ENCODE measurements around the gene ABCB1. TPM values are rescaled to one million over a fixed set of nuclear protein-coding genes. Genes with fewer than 3 reads are reported as not detected.
"Not testable (repeated sequence)": the region's sequence is repeated elsewhere in the genome, so short reads cannot be mapped to it uniquely, and the experiment has no call there.

The ABCB1 gene
- total RNA-seq, 1 experiment from 2014 or later: not detected

DNA sequence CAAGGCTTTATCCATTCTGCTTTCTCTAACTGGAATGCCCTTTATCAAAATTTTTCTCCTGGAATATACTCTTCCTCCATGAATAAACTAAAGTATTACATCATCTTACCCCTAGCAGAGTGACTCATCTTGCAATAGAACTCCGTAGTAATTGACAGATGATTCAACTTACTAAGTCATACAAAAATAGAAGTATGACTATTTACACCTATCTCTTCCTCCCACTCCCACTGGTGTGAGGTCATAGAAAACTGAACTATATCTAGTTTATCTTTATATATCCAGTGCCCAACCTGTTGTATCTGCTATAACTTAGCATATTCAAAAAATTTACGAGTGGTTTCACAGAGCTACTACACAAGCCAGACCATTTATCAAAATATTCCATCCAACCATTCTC, 26.1 kb downstream of the ABCB1 start:
- ATAC-seq: no peak
- Histone ChIP-seq H3K4me1 (ENCODE audit: insufficient read depth, low read length) (peaks cover 8% of the 10 kb centered on the region; the same call in 1 of the 2 replicates), H3K4me3 (ENCODE audit: low read length) (no peak overlapping the region), H3K9me3 (ENCODE audit: low read length) (no peaks in the 10 kb centered on the region), H3K79me2 (ENCODE audit: low read length) (no peaks in the 10 kb centered on the region), H3K27me3 (ENCODE audit: low read length) (no peaks in the 10 kb centered on the region), H3K4me2 (ENCODE audit: low read length) (no peak overlapping the region), H3K9ac (ENCODE audit: low read length) (no peak overlapping the region), H3F3A (ENCODE audit: low read length, unreplicated experiment) (no peaks in the 10 kb centered on the region), H3K36me3 (ENCODE audit: low read depth, low read length) (no peaks in the 10 kb centered on the region), H3K27ac (ENCODE audit: low read length) (no peak overlapping the region), H3K9me2 (replicated peaks; ENCODE audit: low read length) (no peaks in the 10 kb centered on the region), H2AFZ (ENCODE audit: low read length) (no peak overlapping the region), H4K20me1 (ENCODE audit: low read length) (no peaks in the 10 kb centered on the region)
- intact Hi-C loops (cut with micrococcal nuclease): no loop called here
- ChIA-PET POLR2A (ENCODE audit: unreplicated experiment) (interaction anchor here (0.6 kb wide), 1 partner anchor 746 kb away, joined by 3 read pairs; no protein-coding TSS in a partner anchor), CTCF (no interaction called here)
- DNase-seq: peak; percentile 43
- BruUV-seq (replicated peaks): no TSS peak
- no peak for TF ChIP-seq EZH2 (IDR thresholded peaks at IDR 0.05; ENCODE audit: low read length, unreplicated experiment)
- TF ChIP-seq, protein P1, sequence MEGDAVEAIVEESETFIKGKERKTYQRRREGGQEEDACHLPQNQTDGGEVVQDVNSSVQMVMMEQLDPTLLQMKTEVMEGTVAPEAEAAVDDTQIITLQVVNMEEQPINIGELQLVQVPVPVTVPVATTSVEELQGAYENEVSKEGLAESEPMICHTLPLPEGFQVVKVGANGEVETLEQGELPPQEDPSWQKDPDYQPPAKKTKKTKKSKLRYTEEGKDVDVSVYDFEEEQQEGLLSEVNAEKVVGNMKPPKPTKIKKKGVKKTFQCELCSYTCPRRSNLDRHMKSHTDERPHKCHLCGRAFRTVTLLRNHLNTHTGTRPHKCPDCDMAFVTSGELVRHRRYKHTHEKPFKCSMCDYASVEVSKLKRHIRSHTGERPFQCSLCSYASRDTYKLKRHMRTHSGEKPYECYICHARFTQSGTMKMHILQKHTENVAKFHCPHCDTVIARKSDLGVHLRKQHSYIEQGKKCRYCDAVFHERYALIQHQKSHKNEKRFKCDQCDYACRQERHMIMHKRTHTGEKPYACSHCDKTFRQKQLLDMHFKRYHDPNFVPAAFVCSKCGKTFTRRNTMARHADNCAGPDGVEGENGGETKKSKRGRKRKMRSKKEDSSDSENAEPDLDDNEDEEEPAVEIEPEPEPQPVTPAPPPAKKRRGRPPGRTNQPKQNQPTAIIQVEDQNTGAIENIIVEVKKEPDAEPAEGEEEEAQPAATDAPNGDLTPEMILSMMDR (conservative IDR thresholded peaks at IDR 0.05; ENCODE audit: low read depth, low read length): no peak
- TF ChIP-seq EZH2phosphoT487 (IDR thresholded peaks at IDR 0.05; ENCODE audit: borderline replicate concordance, low read length): no peak

- H3K4me3 ChIP-seq (ENCODE audit: low read length); POLR2A ChIA-PET (ENCODE audit: unreplicated experiment); DNase-seq; CTCF ChIA-PET; ATAC-seq; H3K9me2 ChIP-seq (replicated peaks; ENCODE audit: low read length); H3K4me2 ChIP-seq (ENCODE audit: low read length); H3K79me2 ChIP-seq (ENCODE audit: low read length); BruUV-seq (replicated peaks); intact Hi-C loops (cut with micrococcal nuclease); H3F3A ChIP-seq (ENCODE audit: low read length, unreplicated experiment); H3K27me3 ChIP-seq (ENCODE audit: low read length); H4K20me1 ChIP-seq (ENCODE audit: low read length); H3K36me3 ChIP-seq (ENCODE audit: low read depth, low read length); H2AFZ ChIP-seq (ENCODE audit: low read length); H3K9ac ChIP-seq (ENCODE audit: low read length); H3K4me1 ChIP-seq (ENCODE audit: insufficient read depth, low read length); H3K27ac ChIP-seq (ENCODE audit: low read length); H3K9me3 ChIP-seq (ENCODE audit: low read length): not testable (repeated sequence)
Observed at GRCh38 chr7:87572513-87572912, 28.2 kb downstream of the ABCB1 start.

DNA sequence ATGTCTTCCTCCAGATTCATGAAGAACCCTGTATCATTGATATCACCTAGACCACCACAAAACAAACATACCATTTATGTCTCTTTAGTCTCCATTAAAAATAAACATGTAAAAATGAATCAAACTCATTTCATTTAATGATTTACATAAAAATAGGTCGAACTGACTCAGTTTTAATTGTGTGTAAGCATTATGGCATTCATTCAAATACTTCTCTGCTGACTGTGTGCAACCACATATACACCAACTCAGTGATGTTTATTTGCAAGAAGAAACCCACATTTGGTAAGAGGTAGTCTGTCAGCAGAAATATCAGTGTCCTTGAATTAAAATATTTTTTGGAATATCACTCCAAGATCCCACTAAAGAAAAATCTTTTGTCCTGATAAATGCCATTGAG, 30.5 kb downstream of the ABCB1 start:
- DNase-seq (peak; percentile 62), ATAC-seq (0 out of 2 replicates have a peak, but pooled peaks have one; percentile 29)
- no peaks in the 10 kb centered on the region for H3K9me2 ChIP-seq (replicated peaks; ENCODE audit: low read length)
- no peaks in the 10 kb centered on the region for H3K9me3 ChIP-seq (ENCODE audit: low read length)
- CTCF ChIA-PET: no interaction called here
- H3F3A ChIP-seq (ENCODE audit: low read length, unreplicated experiment): no peaks in the 10 kb centered on the region
- TF ChIP-seq EZH2 (IDR thresholded peaks at IDR 0.05; ENCODE audit: low read length, unreplicated experiment): no peak
- TF ChIP-seq, protein P1 (conservative IDR thresholded peaks at IDR 0.05; ENCODE audit: low read depth, low read length): no peak
- TF ChIP-seq EZH2phosphoT487 (IDR thresholded peaks at IDR 0.05; ENCODE audit: borderline replicate concordance, low read length): no peak
- H3K4me1 ChIP-seq (ENCODE audit: insufficient read depth, low read length): peaks cover 8% of the 10 kb centered on the region; the same call in 1 of the 2 replicates
- H3K4me2 ChIP-seq (ENCODE audit: low read length): no peak overlapping the region
- H3K79me2 ChIP-seq (ENCODE audit: low read length): no peaks in the 10 kb centered on the region
- no peak overlapping the region for H3K9ac ChIP-seq (ENCODE audit: low read length)
- POLR2A ChIA-PET (ENCODE audit: unreplicated experiment): no interaction called here
- no peak overlapping the region for H3K27ac ChIP-seq (ENCODE audit: low read length)
- no peaks in the 10 kb centered on the region for H3K27me3 ChIP-seq (ENCODE audit: low read length)
- no peaks in the 10 kb centered on the region for H4K20me1 ChIP-seq (ENCODE audit: low read length)
- no peak overlapping the region for H2AFZ ChIP-seq (ENCODE audit: low read length)
- no peak overlapping the region for H3K4me3 ChIP-seq (ENCODE audit: low read length)
- no peaks in the 10 kb centered on the region for H3K36me3 ChIP-seq (ENCODE audit: low read depth, low read length)
- intact Hi-C loops (cut with micrococcal nuclease): no loop called here
- no TSS peak for BruUV-seq (replicated peaks)

Measured in PC-3 (cell line).